ENCODE results near the gene SAMD3. TPM values are rescaled to one million over a fixed set of nuclear protein-coding genes. Genes with fewer than 3 reads are reported as not detected.
"Not testable (repeated sequence)": the region's sequence is repeated elsewhere in the genome, so short reads cannot be mapped to it uniquely, and the experiment has no call there.

SAMD3 gene
- total RNA-seq, 1 experiment from 2014 or later, result not detected

DNA sequence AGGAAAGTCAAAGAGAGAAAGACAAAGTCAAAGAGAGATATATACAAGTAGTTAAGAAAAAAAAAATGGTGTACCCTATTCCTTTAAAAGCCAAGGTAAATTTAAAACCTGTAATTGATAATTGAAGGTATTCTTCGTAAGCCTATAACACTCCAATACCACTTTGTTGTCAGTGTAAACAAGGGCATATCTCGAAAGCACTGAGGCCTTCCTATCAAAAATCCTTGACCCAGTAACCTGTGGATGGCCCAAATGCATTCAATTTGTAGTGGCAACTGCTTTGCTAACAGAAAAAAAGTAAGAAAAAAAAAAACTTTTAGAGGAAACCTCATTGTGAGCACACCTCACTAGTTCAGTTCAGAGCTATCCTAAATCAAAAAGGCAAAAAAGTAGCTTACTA is 39.3 kb upstream of the SAMD3 start:
- Histone ChIP-seq H3K27ac (no peak overlapping the region), H4K20me1 (ENCODE audit: insufficient read depth) (no peaks in the 10 kb centered on the region), H3K4me2 (no peak overlapping the region), H3K9me2 (ENCODE audit: insufficient read depth) (no peaks in the 10 kb centered on the region), H3K9me3 (ENCODE audit: insufficient read depth, low read depth) (no peaks in the 10 kb centered on the region), H3K4me1 (replicated peaks; ENCODE audit: insufficient read depth) (no peaks in the 10 kb centered on the region), H3K36me3 (ENCODE audit: low read depth) (no peaks in the 10 kb centered on the region), H3K27me3 (ENCODE audit: insufficient read depth, low read depth) (no peaks in the 10 kb centered on the region), H2AFZ (no peak overlapping the region), H3K4me3 (no peak overlapping the region), H3F3A (ENCODE audit: insufficient read depth, low read depth) (no peaks in the 10 kb centered on the region), H3K79me2 (ENCODE audit: low read depth) (no peaks in the 10 kb centered on the region)
- POLR2A ChIA-PET (ENCODE audit: unreplicated experiment), result no interaction called here
- intact Hi-C loops (cut with micrococcal nuclease; ENCODE audit: unreplicated experiment), result no loop called here
- CTCF ChIA-PET, result no interaction called here
- TF ChIP-seq EZH2 (IDR thresholded peaks at IDR 0.05; ENCODE audit: low read depth) (no peak), CTCF (conservative IDR thresholded peaks at IDR 0.05) (no peak)
- DNase-seq, result no peak
- BruUV-seq (replicated peaks), result no TSS peak

- H2AFZ ChIP-seq; H3K79me2 ChIP-seq (ENCODE audit: low read depth); H3K4me2 ChIP-seq; intact Hi-C loops (cut with micrococcal nuclease; ENCODE audit: unreplicated experiment); BruUV-seq (replicated peaks); H3F3A ChIP-seq (ENCODE audit: insufficient read depth, low read depth); POLR2A ChIA-PET (ENCODE audit: unreplicated experiment); H3K9me3 ChIP-seq (ENCODE audit: insufficient read depth, low read depth); H3K4me3 ChIP-seq; H3K27ac ChIP-seq; H3K4me1 ChIP-seq (replicated peaks; ENCODE audit: insufficient read depth); H4K20me1 ChIP-seq (ENCODE audit: insufficient read depth); CTCF ChIA-PET; H3K27me3 ChIP-seq (ENCODE audit: insufficient read depth, low read depth); DNase-seq; H3K9me2 ChIP-seq (ENCODE audit: insufficient read depth); H3K36me3 ChIP-seq (ENCODE audit: low read depth): not testable (repeated sequence)
These were observed 38.8 kb upstream of the SAMD3 start for GRCh38 chr6:130261558-130261957.

DNA sequence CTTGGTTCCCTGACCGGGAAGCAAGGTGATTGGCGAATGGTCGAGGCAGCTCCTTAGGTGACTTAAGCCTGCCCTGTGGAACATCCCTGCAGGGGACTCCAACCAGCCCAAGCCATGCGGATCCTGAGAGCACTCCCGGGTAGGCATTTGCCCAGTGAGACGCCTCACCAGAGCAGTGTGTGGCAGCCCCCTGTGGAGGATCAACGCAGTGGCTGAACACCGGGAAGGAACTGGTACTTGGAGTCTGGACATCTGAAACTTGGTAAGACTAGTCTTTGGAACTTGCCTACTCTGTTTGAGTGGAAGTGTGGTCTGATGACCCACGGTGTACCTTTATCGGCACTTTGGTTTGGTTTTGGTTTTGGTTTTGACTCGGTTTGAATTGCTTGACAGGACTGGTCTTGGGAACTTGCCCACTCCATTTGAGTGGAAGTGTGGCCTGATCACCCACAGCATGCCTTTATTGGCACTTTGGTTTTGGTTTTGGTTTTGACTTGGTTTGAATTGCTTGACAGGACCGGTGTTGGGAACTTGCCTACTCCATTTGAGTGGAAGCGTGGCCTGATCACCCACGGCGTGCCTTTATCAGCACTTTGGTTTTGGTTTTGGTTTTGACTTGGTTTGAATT is 38.0 kb upstream of the SAMD3 start:
- H3K9me3 ChIP-seq (ENCODE audit: insufficient read depth, low read depth); H3K4me2 ChIP-seq; H3F3A ChIP-seq (ENCODE audit: insufficient read depth, low read depth); H3K36me3 ChIP-seq (ENCODE audit: low read depth); H3K4me3 ChIP-seq; H3K9me2 ChIP-seq (ENCODE audit: insufficient read depth); H3K27ac ChIP-seq; DNase-seq; H3K4me1 ChIP-seq (replicated peaks; ENCODE audit: insufficient read depth); BruUV-seq (replicated peaks); H3K27me3 ChIP-seq (ENCODE audit: insufficient read depth, low read depth); intact Hi-C loops (cut with micrococcal nuclease; ENCODE audit: unreplicated experiment); POLR2A ChIA-PET (ENCODE audit: unreplicated experiment); H3K79me2 ChIP-seq (ENCODE audit: low read depth); H2AFZ ChIP-seq; H4K20me1 ChIP-seq (ENCODE audit: insufficient read depth); CTCF ChIA-PET: not testable (repeated sequence)

DNA sequence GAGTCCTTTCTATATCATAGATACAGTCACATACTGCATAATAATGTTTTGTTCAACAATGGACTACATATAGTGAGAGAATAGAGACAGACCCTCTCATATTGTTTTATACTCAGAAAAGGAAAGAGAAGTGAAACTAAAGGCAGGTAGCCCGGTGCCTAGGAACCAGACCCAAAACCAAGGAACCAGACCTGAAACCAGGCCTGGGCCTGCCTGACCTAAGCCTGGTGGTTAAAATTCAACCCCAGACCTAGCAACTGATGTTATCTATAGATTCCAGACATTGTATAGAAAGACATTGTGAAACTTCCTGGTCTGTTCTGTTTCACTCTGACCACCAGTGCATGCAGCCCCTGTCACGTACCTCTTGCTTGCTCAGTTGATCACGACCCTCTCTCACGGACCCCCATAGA is 37.3 kb upstream of the SAMD3 start:
- H2AFZ ChIP-seq; H3K9me3 ChIP-seq (ENCODE audit: insufficient read depth, low read depth); H3K4me3 ChIP-seq; H3K36me3 ChIP-seq (ENCODE audit: low read depth); H3K4me2 ChIP-seq; H3K27ac ChIP-seq; H3K4me1 ChIP-seq (replicated peaks; ENCODE audit: insufficient read depth); DNase-seq; BruUV-seq (replicated peaks); H3K79me2 ChIP-seq (ENCODE audit: low read depth); H3K27me3 ChIP-seq (ENCODE audit: insufficient read depth, low read depth); H3K9me2 ChIP-seq (ENCODE audit: insufficient read depth); CTCF ChIA-PET; H4K20me1 ChIP-seq (ENCODE audit: insufficient read depth); POLR2A ChIA-PET (ENCODE audit: unreplicated experiment); H3F3A ChIP-seq (ENCODE audit: insufficient read depth, low read depth); intact Hi-C loops (cut with micrococcal nuclease; ENCODE audit: unreplicated experiment): not testable (repeated sequence)
